Endothelial cell of hepatic sinusoid (primary cell): ENCODE results near the gene PHF11.
"Not testable (repeated sequence)": the region's sequence is repeated elsewhere in the genome, so short reads cannot be mapped to it uniquely, and the experiment has no call there.

ENCODE experiments used
- in situ Hi-C: cut with HindIII; loops from 2 replicates; pipeline ENCODE4 v1.10.0; 2017; ENCODE audit warnings: low sequenced_read_pairs

PHF11 gene

GRCh38 chr13:49540552-49540951, 44.8 kb downstream of the PHF11 start:
- in situ Hi-C loops, result no loop called here

GRCh38 chr13:49543656-49544055, 47.9 kb downstream of the PHF11 start:
- in situ Hi-C loops, result no loop called here

GRCh38 chr13:49545661-49546060, 49.9 kb downstream of the PHF11 start:
- in situ Hi-C loops, result loop anchor here (5.0 kb wide), 1 partner anchor 57 kb away; no protein-coding TSS in a partner anchor

- in situ Hi-C loops, result loop anchor here (5.0 kb wide), 1 partner anchor 56 kb away; no protein-coding TSS in a partner anchor
Measured at GRCh38 chr13:49546561-49546960, 50.8 kb downstream of the PHF11 start.

- in situ Hi-C loops, result loop anchor here (5.0 kb wide), 1 partner anchor 53 kb away; no protein-coding TSS in a partner anchor
Measured at GRCh38 chr13:49549289-49549688, 53.5 kb downstream of the PHF11 start.

GRCh38 chr13:49550942-49551644, 55.3 kb downstream of the PHF11 start:
- in situ Hi-C loops, result no loop called here

- in situ Hi-C loops, result no loop called here
Measured at GRCh38 chr13:49553888-49554287, 58.1 kb downstream of the PHF11 start.

GRCh38 chr13:49554387-49554786, 58.6 kb downstream of the PHF11 start:
- in situ Hi-C loops, result no loop called here

- in situ Hi-C loops, result no loop called here
Measured at GRCh38 chr13:49559006-49559405, 63.3 kb downstream of the PHF11 start.

- in situ Hi-C loops, result no loop called here
Measured at GRCh38 chr13:49560270-49561061, 64.7 kb downstream of the PHF11 start.

GRCh38 chr13:49561062-49561410, 65.3 kb downstream of the PHF11 start:
- in situ Hi-C loops, result no loop called here

GRCh38 chr13:49563516-49563915, 67.8 kb downstream of the PHF11 start:
- in situ Hi-C loops, result no loop called here

- in situ Hi-C loops, result not testable (repeated sequence)
Measured at GRCh38 chr13:49565461-49565860, 69.7 kb downstream of the PHF11 start.

- in situ Hi-C loops, result no loop called here
Measured at GRCh38 chr13:49566461-49566860, 70.7 kb downstream of the PHF11 start.

GRCh38 chr13:49567491-49567890, 71.7 kb downstream of the PHF11 start:
- in situ Hi-C loops, result no loop called here

- in situ Hi-C loops, result no loop called here
Measured at GRCh38 chr13:49569993-49570689, 74.4 kb downstream of the PHF11 start.

GRCh38 chr13:49571299-49572240, 75.8 kb downstream of the PHF11 start:
- in situ Hi-C loops, result no loop called here
